Activated naive CD4-positive, alpha-beta T cell treated with anti-CD3 and anti-CD28 coated beads, Interleukin-2, amount 50 U/mL, for 72 hours (primary cell): ENCODE data around the gene HES6. TPM values are rescaled to one million over a fixed set of nuclear protein-coding genes. Genes with fewer than 3 reads are reported as not detected.

Experiments
- ATAC-seq, 2 donors: fragments of 150-1000 bp; cut with Tn5 transposase; 2 replicates each; pipeline ENCODE4 v1.10.0; 2021; ENCODE audit warnings: mild to moderate bottlenecking in 2 of 2, moderate library complexity in 2 of 2
- DNase-seq, 2 donors: peaks; one replicate each; pipeline ENCODE4 v3.0.0; 2021 to 2022; ENCODE audit warnings: low spot score in 2 of 2
- H3K27ac Mint-ChIP-seq, 2 donors: one replicate each; pipeline ENCODE4 v1.8.0; 2022; ENCODE audit warnings: mild to moderate bottlenecking in 2 of 2, mixed read lengths in 2 of 2
- H3K36me3 Mint-ChIP-seq, 2 donors: one replicate each; pipeline ENCODE4 v1.8.0; 2022; ENCODE audit warnings: mixed read lengths in 2 of 2
- H3K9me3 Mint-ChIP-seq, 2 donors: one replicate each; pipeline ENCODE4 v1.8.0; 2022; ENCODE audit warnings: mixed read lengths in 2 of 2
- total RNA-seq, 2 donors: library from RNA; stranded (reverse); gene quantifications; one replicate each; pipeline ENCODE4 v1.2.3, GENCODE V29; 2022

The HES6 gene
- total RNA-seq, result 1 to 10 TPM; 4.7 to 5.1 TPM

- no peaks in the 10 kb centered on the region for H3K9me3 Mint-ChIP-seq
Observed at GRCh38 chr2:238239863-238240756, at the start of gene HES6. TSS of gene HES6 (minus strand) at chr2:238240038. CDS start at chr2:238239905, 133 bp downstream.

DNA sequence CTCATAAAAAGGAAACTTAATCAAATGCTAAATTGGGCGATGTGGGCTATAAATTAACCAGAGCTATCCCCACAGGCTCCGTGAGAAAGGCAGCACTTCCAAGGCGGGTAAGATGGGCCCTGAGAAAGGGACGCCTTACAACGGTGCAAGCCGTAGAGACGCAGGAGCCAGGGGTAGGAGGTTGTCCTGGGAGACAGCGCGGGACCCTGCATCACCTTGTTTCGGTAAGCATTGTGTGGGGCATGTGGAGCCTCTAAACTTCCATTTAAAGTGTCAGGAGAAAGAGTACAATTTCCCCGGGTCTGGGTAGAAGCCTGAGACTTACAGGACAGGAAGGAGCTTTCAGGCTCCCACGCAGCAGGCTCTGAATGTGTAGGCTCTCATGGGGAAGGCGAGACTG, 49.7 kb upstream of the HES6 start:
- no peaks in the 10 kb centered on the region for H3K36me3 Mint-ChIP-seq
- DNase-seq (no peak), ATAC-seq (no peak)
- H3K9me3 Mint-ChIP-seq, result no peaks in the 10 kb centered on the region
- H3K27ac Mint-ChIP-seq, result peak overlapping the region; percentile 81 to 93

More at GRCh38 chr2:238239863-238240756, at the start of gene HES6:
- Mint-ChIP-seq H3K27ac (peak within 1 kb of the TSS in 1 of 2 donors; percentile 79), H3K36me3 (peaks cover 0 to 2% of the 10 kb centered on the region in 2 donors)
- peak; percentile 84 to 86 for DNase-seq
- peak; percentile 89 to 92 for ATAC-seq

DNA sequence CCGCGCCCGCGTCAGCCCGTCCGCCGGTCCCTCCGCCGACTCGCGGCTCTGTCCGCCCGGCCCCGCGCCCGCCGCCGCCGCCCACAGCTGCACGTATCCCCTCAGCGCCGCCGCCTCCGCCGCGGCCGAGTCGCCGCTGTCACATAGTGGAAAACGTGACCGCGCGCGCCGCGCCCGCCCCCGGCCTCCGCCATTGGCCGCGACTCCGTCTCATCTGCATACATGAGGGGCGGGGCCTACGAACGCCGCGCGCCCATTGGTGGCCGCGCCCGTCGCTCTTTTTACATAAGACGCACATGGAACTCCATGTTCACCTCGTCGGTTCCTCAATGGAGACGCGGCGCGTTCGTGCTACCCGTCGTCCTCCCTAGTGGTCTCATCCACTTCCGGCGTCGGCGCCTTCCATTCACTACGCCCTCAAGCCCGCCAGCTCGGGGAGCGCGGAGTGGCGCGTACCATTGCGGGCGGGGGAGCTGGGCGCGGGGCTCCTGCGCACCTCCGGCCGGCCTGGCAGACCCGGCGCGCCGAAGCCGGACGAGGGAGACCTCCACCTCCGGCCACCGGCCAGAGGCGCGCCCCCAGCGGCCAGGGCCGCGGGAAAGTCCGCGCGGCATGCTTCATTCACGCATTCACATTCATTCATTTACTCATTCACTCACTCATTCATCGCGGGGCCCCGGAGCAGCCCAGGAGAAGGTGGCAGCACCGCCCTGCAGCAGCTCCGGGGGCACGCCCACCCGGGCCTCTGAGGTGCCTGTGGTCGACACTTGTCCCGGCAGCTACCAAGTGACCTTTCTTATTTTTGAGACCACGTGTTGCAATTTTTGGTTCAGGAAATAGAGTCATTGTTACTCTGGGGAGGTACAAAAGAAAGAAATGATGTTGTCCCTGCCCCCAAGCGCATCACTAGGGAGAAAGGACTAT, 49.1 kb upstream of the HES6 start:
- H3K27ac Mint-ChIP-seq, result peak overlapping the region; percentile 93
- DNase-seq (peak; percentile 98), ATAC-seq (peak; percentile 82 to 90)

GRCh38 chr2:238287737-238288649, 48.2 kb upstream of the HES6 start, which contains the start of gene PER2:
TSS of gene PER2 (minus strand) at chr2:238288610. CDS start at chr2:238277936, 10,674 bp downstream.
- DNase-seq (peak; percentile 45 to 62), ATAC-seq (peak; percentile 29 to 36)
- H3K27ac Mint-ChIP-seq, result peak within 1 kb of the TSS; percentile 93
- H3K9me3 Mint-ChIP-seq, result no peaks in the 10 kb centered on the region
- H3K36me3 Mint-ChIP-seq, result no peaks in the 10 kb centered on the region

More for the DNA sequence above, 49.1 kb upstream of the HES6 start:
- Mint-ChIP-seq H3K9me3 (no peaks in the 10 kb centered on the region), H3K36me3 (no peaks in the 10 kb centered on the region)

DNA sequence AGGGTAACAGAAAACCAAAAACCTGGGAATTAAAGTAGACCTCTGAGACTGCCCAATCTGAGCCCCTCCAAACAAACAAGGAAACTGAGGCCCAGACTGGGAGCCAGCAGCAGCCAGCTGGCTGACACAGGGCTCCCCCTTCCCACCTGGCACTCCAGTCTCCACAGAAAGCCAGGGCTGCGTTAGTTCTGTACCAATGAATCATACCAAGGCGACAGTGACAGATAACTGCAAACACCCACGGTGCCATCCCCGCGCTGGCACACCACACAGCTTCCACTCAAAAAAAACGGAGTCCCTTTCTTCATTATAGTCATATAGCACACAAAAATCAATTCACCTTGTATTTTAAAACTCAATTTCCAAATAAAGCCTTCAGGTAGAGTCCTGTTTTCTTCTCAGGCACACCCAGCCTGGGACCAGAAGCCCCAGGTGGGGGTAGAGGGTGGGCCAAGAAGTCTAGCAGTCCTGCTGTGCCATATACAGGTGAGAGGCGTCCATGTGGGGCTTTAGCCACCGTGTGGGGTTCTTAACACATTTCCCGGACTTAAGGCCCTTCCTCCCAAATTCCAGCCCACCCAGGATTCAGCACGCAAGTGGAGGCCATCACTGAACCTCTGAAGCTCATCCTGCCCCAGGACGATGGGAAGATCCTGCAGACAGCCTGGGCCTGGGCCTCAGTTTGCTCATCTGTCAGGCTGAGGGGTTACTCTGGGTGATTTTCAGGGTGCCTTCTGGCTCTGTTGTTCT, 47.3 kb upstream of the HES6 start:
- no peaks in the 10 kb centered on the region for H3K36me3 Mint-ChIP-seq
- no peaks in the 10 kb centered on the region for H3K9me3 Mint-ChIP-seq
- peak overlapping the region; percentile 81 to 93 for H3K27ac Mint-ChIP-seq
- DNase-seq (peak in 1 of 2 donors; percentile 22), ATAC-seq (peak in 1 of 2 donors; percentile 9)

DNA sequence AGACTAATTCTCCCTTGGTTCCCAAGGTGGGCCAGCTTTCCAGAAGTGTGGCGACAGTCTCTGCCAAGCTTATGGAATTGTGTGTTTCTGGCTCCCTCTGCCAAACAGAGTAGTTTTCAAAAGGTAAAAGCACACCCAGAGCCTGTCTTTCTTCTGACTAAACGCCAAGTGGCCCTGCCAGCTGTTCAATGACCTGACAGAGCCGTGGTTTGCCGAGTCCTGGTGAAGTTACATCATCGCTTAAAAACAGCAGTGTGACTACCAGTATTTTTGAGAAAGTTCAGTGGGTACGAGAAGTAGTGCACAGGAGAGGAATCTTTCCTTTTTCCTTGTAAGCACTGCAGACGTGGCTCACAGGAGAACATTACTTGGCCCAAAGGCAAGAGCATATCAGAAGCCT, 46.7 kb upstream of the HES6 start:
- H3K27ac Mint-ChIP-seq, result peak overlapping the region in 1 of 2 donors; percentile 93

DNA sequence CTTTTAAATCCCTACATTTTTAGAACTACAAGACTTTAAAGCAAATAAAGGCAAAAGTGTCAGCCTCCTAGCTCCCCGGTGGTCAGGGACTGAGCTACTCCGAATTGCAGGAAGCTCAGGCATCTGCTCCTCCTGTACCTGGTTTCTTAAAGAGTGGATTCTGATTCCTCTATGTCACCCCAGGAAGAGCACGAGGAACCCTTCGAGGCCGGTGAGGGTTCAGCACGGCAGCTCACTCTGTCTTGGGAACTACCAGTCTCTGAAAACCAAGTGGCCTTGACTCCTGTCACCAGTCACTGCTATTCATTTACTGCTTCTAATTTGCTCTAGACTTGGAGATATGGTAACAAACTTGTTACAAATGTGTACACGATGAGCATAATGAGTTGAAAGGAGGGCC, 46.3 kb upstream of the HES6 start:
- Mint-ChIP-seq H3K9me3 (no peaks in the 10 kb centered on the region), H3K27ac (no peak overlapping the region), H3K36me3 (no peaks in the 10 kb centered on the region)
- ATAC-seq, result no peak
- DNase-seq, result no peak

More for the DNA sequence above, 46.7 kb upstream of the HES6 start:
- Mint-ChIP-seq H3K9me3 (no peaks in the 10 kb centered on the region), H3K36me3 (no peaks in the 10 kb centered on the region)
- ATAC-seq, result no peak
- DNase-seq, result no peak

- no peak for DNase-seq
- H3K36me3 Mint-ChIP-seq, result no peaks in the 10 kb centered on the region
- no peak for ATAC-seq
- no peaks in the 10 kb centered on the region for H3K9me3 Mint-ChIP-seq
- no peak overlapping the region for H3K27ac Mint-ChIP-seq
Observed at GRCh38 chr2:238285653-238286082, 45.8 kb upstream of the HES6 start.

- Mint-ChIP-seq H3K9me3 (no peaks in the 10 kb centered on the region), H3K27ac (peak overlapping the region in 1 of 2 donors; percentile 72), H3K36me3 (no peaks in the 10 kb centered on the region)
- ATAC-seq, result no peak
- no peak for DNase-seq
Observed at GRCh38 chr2:238284802-238285515, 45.1 kb upstream of the HES6 start.

DNA sequence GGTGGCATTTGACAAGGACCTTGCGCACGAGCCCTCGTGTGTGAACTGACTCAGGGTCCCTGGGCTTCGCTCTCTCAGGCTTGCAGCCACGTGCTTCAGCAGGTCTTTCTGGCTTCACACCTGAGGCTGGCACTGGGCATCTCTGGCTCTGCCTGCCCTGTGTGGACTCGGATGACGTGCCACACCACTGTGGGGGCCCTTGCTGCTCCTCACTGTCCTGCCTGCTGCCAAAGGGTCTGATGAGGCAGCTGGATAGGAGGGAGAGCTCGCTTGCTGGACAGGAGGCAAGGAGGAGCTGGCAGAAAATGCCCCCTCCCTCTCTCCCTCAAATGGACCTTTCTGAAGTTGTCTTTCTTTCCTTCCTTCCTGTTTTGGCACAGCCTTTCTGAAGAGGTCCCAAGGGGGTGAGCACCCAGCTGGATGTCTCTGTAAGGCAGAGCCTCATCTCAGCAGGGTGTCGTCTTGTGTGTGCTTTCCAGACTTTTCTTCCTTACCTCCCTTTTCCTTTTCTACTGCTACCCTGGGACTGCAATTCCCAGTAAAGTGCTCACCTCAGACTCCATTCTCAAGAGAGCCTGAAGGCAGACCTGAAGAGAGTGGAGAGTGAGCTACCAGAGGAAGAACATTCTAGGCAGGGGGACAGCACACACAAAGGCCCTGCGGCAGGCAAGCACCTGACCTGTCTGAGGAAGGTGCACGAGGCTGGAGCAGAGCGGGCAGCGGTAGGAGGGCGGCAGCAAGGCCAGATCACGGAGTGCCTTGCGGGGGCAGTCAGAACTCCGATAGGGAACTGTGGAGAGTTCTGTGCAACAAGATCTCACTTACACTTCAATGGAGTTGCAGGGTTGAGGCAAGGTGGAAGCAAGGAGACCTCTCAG, 43.3 kb upstream of the HES6 start:
- DNase-seq (no peak), ATAC-seq (no peak)
- H3K27ac Mint-ChIP-seq, result peak overlapping the region in 1 of 2 donors; percentile 17
- no peaks in the 10 kb centered on the region for H3K9me3 Mint-ChIP-seq
- no peaks in the 10 kb centered on the region for H3K36me3 Mint-ChIP-seq

DNA sequence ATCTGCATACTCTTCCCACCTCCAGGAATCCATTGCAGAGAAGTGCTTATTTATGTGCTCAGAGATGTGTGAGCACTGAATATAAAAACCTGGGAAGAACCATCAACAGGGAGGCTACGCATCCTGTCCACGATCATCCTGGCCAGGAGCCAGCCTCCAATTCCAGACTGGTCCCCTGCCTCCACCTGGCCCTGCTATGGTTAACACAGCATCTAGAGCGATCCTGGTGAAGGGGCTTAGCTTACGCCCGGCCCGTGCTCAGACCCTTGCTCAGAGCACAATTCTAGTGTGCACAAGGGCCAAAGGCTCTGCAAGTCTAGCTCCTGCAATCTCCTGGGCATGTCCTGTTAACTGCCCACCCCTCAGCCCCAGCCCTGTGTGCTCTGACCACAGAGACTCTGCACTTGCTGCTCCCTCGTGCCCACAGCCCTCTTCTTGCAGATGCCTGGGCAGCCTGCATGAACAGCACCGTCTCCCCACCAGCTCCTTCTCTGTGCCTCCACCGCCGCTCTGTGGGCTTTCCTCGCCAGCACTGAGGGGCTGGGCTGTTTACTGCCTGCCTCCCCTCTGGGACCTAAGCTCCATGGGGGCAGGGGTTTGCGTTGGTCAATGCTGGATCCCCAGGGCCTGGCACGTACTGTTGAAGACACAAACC, 42.1 kb upstream of the HES6 start:
- ATAC-seq, result no peak
- DNase-seq, result no peak
- Mint-ChIP-seq H3K9me3 (no peaks in the 10 kb centered on the region), H3K27ac (no peak overlapping the region), H3K36me3 (no peaks in the 10 kb centered on the region)

GRCh38 chr2:238280083-238280825, 40.4 kb upstream of the HES6 start:
- no peaks in the 10 kb centered on the region for H3K9me3 Mint-ChIP-seq
- ATAC-seq, result no peak
- H3K27ac Mint-ChIP-seq, result no peak overlapping the region
- DNase-seq, result no peak
- H3K36me3 Mint-ChIP-seq, result no peaks in the 10 kb centered on the region

DNA sequence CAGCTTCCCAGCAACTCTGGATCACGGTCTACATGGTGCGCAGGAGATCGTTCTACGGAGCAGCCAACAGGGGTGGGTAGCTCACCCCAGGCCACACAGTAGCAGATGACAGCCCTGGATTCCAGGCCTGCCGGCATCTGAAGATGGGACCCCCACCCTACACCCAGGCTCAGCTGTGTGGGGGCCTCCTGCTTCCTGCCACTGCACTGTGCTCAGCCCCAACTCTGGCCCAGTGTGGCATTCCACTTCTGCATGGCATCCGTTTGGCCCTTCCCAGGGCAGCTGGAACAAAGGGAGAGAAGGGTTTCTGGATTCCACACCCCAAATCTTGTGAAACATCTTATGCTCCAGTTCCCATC, 39.5 kb upstream of the HES6 start:
- Mint-ChIP-seq H3K36me3 (no peaks in the 10 kb centered on the region), H3K9me3 (no peaks in the 10 kb centered on the region), H3K27ac (no peak overlapping the region)
- DNase-seq, result no peak
- no peak for ATAC-seq
